ENCODE results near the gene FADS1.

FADS1 gene

GRCh38 chr11:61851900-61852295, 35.1 kb upstream of the FADS1 start:
- TF ChIP-seq CTCF (IDR thresholded peaks at IDR 0.05; ENCODE audit: control insufficient read depth, insufficient read depth, low read depth, low read length, missing control alignments): no peak
- H3K4me3 ChIP-seq (ENCODE audit: control insufficient read depth, low read depth, low read length): no peak overlapping the region
- no peak for DNase-seq (ENCODE audit: low read depth)

GRCh38 chr11:61851113-61851899, 34.5 kb upstream of the FADS1 start:
- no peak overlapping the region for H3K4me3 ChIP-seq (ENCODE audit: control insufficient read depth, low read depth, low read length)
- DNase-seq (ENCODE audit: low read depth): no peak
- no peak for TF ChIP-seq CTCF (IDR thresholded peaks at IDR 0.05; ENCODE audit: control insufficient read depth, insufficient read depth, low read depth, low read length, missing control alignments)

GRCh38 chr11:61850687-61851086, 33.9 kb upstream of the FADS1 start:
- no peak overlapping the region for H3K4me3 ChIP-seq (ENCODE audit: control insufficient read depth, low read depth, low read length)
- no peak for DNase-seq (ENCODE audit: low read depth)
- TF ChIP-seq CTCF (IDR thresholded peaks at IDR 0.05; ENCODE audit: control insufficient read depth, insufficient read depth, low read depth, low read length, missing control alignments): no peak

- TF ChIP-seq CTCF (IDR thresholded peaks at IDR 0.05; ENCODE audit: control insufficient read depth, insufficient read depth, low read depth, low read length, missing control alignments): no peak
- no peak overlapping the region for H3K4me3 ChIP-seq (ENCODE audit: control insufficient read depth, low read depth, low read length)
- no peak for DNase-seq (ENCODE audit: low read depth)
These were observed 31.8 kb upstream of the FADS1 start for GRCh38 chr11:61848631-61849030.

- no peak for DNase-seq (ENCODE audit: low read depth)
- TF ChIP-seq CTCF (IDR thresholded peaks at IDR 0.05; ENCODE audit: control insufficient read depth, insufficient read depth, low read depth, low read length, missing control alignments): no peak
- H3K4me3 ChIP-seq (ENCODE audit: control insufficient read depth, low read depth, low read length): no peak overlapping the region
These were observed 31.2 kb upstream of the FADS1 start for GRCh38 chr11:61847914-61848581.

- DNase-seq (ENCODE audit: low read depth): no peak
- no peak for TF ChIP-seq CTCF (IDR thresholded peaks at IDR 0.05; ENCODE audit: control insufficient read depth, insufficient read depth, low read depth, low read length, missing control alignments)
- H3K4me3 ChIP-seq (ENCODE audit: control insufficient read depth, low read depth, low read length): no peak overlapping the region
These were observed 29.7 kb upstream of the FADS1 start for GRCh38 chr11:61846362-61847020.
